Esophagus muscularis mucosa (tissue), 4 donors: ENCODE data around the gene SMAD2. TPM values are rescaled to one million over a fixed set of nuclear protein-coding genes. Genes with fewer than 3 reads are reported as not detected.

ENCODE experiments used
- DNase-seq: peaks from one replicate; pipeline ENCODE4 v3.0.0-alpha.2; 2017; ENCODE audit errors: extremely low spot score
- H3K27ac ChIP-seq, 4 donors: fragments of 200-600 bp; sonication (generic); replicated peaks in 1 of 4; 1 replicate in 3 of 4; 2 replicates in 1 of 4; pipeline ENCODE4 v1.5.1; 2016 to 2019; ENCODE audit warnings: mild to moderate bottlenecking in 1 of 4
- H3K27me3 ChIP-seq, 4 donors: fragments of 200-600 bp; sonication (generic); one replicate each; pipeline versions ENCODE4 v1.5.1 to v1.6.0; 2016 to 2019
- H3K36me3 ChIP-seq, 4 donors: fragments of 200-600 bp; sonication (generic); one replicate each; pipeline ENCODE4 v1.5.1; 2016 to 2019
- H3K4me1 ChIP-seq, 4 donors: fragments of 200-600 bp; sonication (generic); one replicate each; pipeline ENCODE4 v1.5.1; 2016 to 2019
- H3K4me3 ChIP-seq, 4 donors: fragments of 200-600 bp; sonication (generic); 1 replicate in 2 of 4; 2 replicates in 2 of 4; pipeline ENCODE4 v1.5.1; 2016 to 2019; ENCODE audit warnings: mild to moderate bottlenecking in 4 of 4, moderate library complexity in 1 of 4
- H3K9me3 ChIP-seq, 4 donors: fragments of 200-600 bp; sonication (generic); 1 replicate in 3 of 4; 2 replicates in 1 of 4; pipeline ENCODE4 v1.5.1; 2016 to 2019
- CTCF ChIP-seq, 3 experiments: fragments of 200-600 bp in 2 of 3; fragments of 450-650 bp in 1 of 3; sonication (generic) in 2 of 3; IDR thresholded peaks; one replicate each; pipeline ENCODE4 v1.5.1; 2017 to 2019; ENCODE audit warnings: antibody characterized with exemption in 3 of 3, mild to moderate bottlenecking in 2 of 3, moderate library complexity in 1 of 3
- EP300 ChIP-seq: sonication (generic); formaldehyde crosslinking; IDR thresholded peaks from one replicate; pipeline ENCODE4 v1.6.1; 2017; ENCODE audit warnings: antibody characterized with exemption
- POLR2A ChIP-seq: fragments of 450-650 bp; IDR thresholded peaks from one replicate; pipeline ENCODE4 v1.6.1; 2017; ENCODE audit warnings: antibody characterized with exemption, moderate library complexity, mild to moderate bottlenecking, low read depth
- POLR2AphosphoS5 ChIP-seq, 2 donors: sonication (generic); formaldehyde crosslinking; IDR thresholded peaks; one replicate each; pipeline ENCODE4 v1.6.1; 2017; ENCODE audit warnings: antibody characterized with exemption in 2 of 2
- WGBS: methylation state at CpG from one replicate; pipeline ENCODE4 v1.1.5; 2018; 5-methylcytosine and 5-hydroxymethylcytosine counted together
- intact Hi-C: fragments of 100-400 bp; cut with DNase I; formaldehyde crosslinking; loops from one replicate; pipeline ENCODE4 v1.15.1; 2023
- total RNA-seq, 4 donors: library from RNA; depleted of rRNA; stranded (reverse); fragments of >200 nt; gene quantifications; one replicate each; pipeline versions ENCODE4 v1.1.0 to v1.2.1, GENCODE V29; 2016

Gene SMAD2
- total RNA-seq, 4 donors from 2014 or later, result 35.7 to 93.4 (median 89.2) TPM

DNA sequence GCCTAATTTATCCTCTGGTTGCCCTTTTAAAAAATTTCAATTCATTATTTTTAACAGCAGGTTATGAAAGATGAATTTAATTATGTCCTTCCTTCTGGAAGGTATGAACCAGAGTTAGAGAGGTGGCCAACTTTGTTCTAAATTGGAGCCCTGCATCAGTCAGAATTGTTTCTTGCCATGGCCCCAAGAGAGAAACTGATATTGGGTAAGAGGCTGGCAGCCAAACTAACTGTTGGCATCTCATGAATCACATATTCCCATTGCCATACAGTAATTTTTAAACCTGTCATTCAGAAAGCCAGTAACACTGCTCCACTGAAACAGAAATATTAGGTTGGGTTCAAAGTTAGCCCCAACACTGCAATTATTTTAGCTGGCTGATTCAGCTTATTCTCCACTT, 67.4 kb downstream of the SMAD2 start:
- TF ChIP-seq CTCF (IDR thresholded peaks at IDR 0.05) (no peak), POLR2A (no peak), POLR2AphosphoS5 (IDR thresholded peaks at IDR 0.05) (no peak), EP300 (no peak)
- Histone ChIP-seq H3K36me3 (peaks cover 7 to 43% (median 25%) of the 10 kb centered on the region in 4 donors), H3K4me3 (no peak overlapping the region), H3K4me1 (peaks cover 0 to 5% (median 2%) of the 10 kb centered on the region in 4 donors), H3K27ac (no peak overlapping the region), H3K9me3 (peaks cover 0 to 10% (median 4%) of the 10 kb centered on the region in 4 donors), H3K27me3 (no peaks in the 10 kb centered on the region)
- intact Hi-C loops, result no loop called here
- DNase-seq, result no peak

DNA sequence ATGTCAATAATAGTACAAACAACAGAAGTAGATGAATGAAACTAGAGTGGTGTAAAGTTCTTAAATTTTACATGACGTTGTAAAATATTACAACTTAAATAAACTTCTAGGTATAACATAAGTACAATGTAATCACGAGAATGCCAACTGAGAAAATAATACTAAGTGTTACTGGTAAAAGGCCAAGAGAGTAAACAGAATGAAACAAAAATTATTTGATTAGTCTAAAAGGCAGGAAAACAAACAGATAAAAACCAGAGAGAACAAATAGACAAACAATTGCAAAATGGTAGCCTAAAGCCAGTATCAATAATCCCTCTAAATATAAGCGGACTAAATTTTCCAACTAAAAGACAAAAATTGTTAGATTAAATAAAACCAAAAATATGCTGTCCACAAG, 71.9 kb downstream of the SMAD2 start:
- H3K27ac ChIP-seq, result no peak overlapping the region
- H3K4me1 ChIP-seq, result peaks cover 0 to 5% (median 2%) of the 10 kb centered on the region in 4 donors
- WGBS, result 97% methylated on average over 3 of the region's 3 CpGs
- no peak for DNase-seq
- H3K9me3 ChIP-seq, result peaks cover 0 to 29% (median 24%) of the 10 kb centered on the region in 4 donors
- no peaks in the 10 kb centered on the region for H3K27me3 ChIP-seq
- intact Hi-C loops, result no loop called here
- H3K36me3 ChIP-seq, result peaks cover 15 to 40% (median 29%) of the 10 kb centered on the region in 4 donors
- no peak overlapping the region for H3K4me3 ChIP-seq
- TF ChIP-seq EP300 (no peak), POLR2AphosphoS5 (IDR thresholded peaks at IDR 0.05) (no peak), CTCF (IDR thresholded peaks at IDR 0.05) (no peak), POLR2A (no peak)

- H3K4me1 ChIP-seq, result no peaks in the 10 kb centered on the region
- H3K9me3 ChIP-seq, result no peaks in the 10 kb centered on the region
- no peak for TF ChIP-seq CTCF (IDR thresholded peaks at IDR 0.05)
- no peak for TF ChIP-seq POLR2AphosphoS5 (IDR thresholded peaks at IDR 0.05)
- no peak for TF ChIP-seq EP300
- no peak for TF ChIP-seq POLR2A
- H3K36me3 ChIP-seq, result peaks cover 16 to 54% (median 30%) of the 10 kb centered on the region in 4 donors
- no peak overlapping the region for H3K4me3 ChIP-seq
- H3K27ac ChIP-seq, result no peak overlapping the region
- H3K27me3 ChIP-seq, result no peaks in the 10 kb centered on the region
- no peak for DNase-seq
- intact Hi-C loops, result no loop called here
Observed at GRCh38 chr18:47847635-47848034, 82.8 kb downstream of the SMAD2 start.

GRCh38 chr18:47846431-47846830, 84.0 kb downstream of the SMAD2 start:
- Histone ChIP-seq H3K36me3 (peaks cover 20 to 66% (median 40%) of the 10 kb centered on the region in 4 donors), H3K27ac (no peak overlapping the region), H3K4me3 (no peak overlapping the region), H3K9me3 (no peaks in the 10 kb centered on the region), H3K27me3 (no peaks in the 10 kb centered on the region), H3K4me1 (no peaks in the 10 kb centered on the region)
- no peak for DNase-seq
- TF ChIP-seq EP300 (no peak), POLR2AphosphoS5 (IDR thresholded peaks at IDR 0.05) (no peak), POLR2A (no peak), CTCF (IDR thresholded peaks at IDR 0.05) (no peak)
- intact Hi-C loops, result no loop called here
- WGBS, result 94% methylated on average over 2 of the region's 2 CpGs

GRCh38 chr18:47844828-47845498, 85.5 kb downstream of the SMAD2 start:
- no peak overlapping the region for H3K4me3 ChIP-seq
- H3K27ac ChIP-seq, result no peak overlapping the region
- no peaks in the 10 kb centered on the region for H3K9me3 ChIP-seq
- H3K36me3 ChIP-seq, result peaks cover 24 to 80% (median 47%) of the 10 kb centered on the region in 4 donors
- 98% methylated on average over 5 of the region's 5 CpGs for WGBS
- H3K4me1 ChIP-seq, result no peaks in the 10 kb centered on the region
- intact Hi-C loops, result no loop called here
- H3K27me3 ChIP-seq, result no peaks in the 10 kb centered on the region
- TF ChIP-seq POLR2A, result no peak
- no peak for TF ChIP-seq CTCF (IDR thresholded peaks at IDR 0.05)
- TF ChIP-seq EP300, result no peak
- no peak for TF ChIP-seq POLR2AphosphoS5 (IDR thresholded peaks at IDR 0.05)
- DNase-seq, result no peak
